Fibroblast of the aortic adventitia (primary cell): Measurements from ENCODE around the gene RNF166. TPM values are rescaled to one million over a fixed set of nuclear protein-coding genes. Genes with fewer than 3 reads are reported as not detected.

Experiments used
- DNase-seq: peaks from one replicate; pipeline ENCODE4 v3.0.0-alpha.2; 2010; ENCODE audit warnings: low read depth
- H3K4me3 ChIP-seq: 2 replicates; pipeline ENCODE4 v1.5.1; 2011; ENCODE audit warnings: low read depth, mild to moderate bottlenecking, control low read depth, low read length, moderate library complexity
- CTCF ChIP-seq: IDR thresholded peaks from 2 replicates; pipeline ENCODE4 v1.5.1; 2011; ENCODE audit warnings: mild to moderate bottlenecking, low read length, control low read depth, inconsistent platforms; ENCODE audit not compliant: insufficient read depth
- total RNA-seq: library from RNA; depleted of rRNA; stranded (reverse); fragments of >200 nt; gene quantifications from 2 replicates; pipeline ENCODE4 v1.2.3, GENCODE V29; 2012; ENCODE audit warnings: low replicate concordance

RNF166 gene
- total RNA-seq, 1 donor: 10.2 TPM

GRCh38 chr16:88656291-88656980, 49.8 kb downstream of the RNF166 start:
- no peak overlapping the region for H3K4me3 ChIP-seq
- no peak for TF ChIP-seq CTCF
- no peak for DNase-seq

- no peak overlapping the region for H3K4me3 ChIP-seq
- DNase-seq: no peak
- TF ChIP-seq CTCF: no peak
Observed at GRCh38 chr16:88655733-88656281, 50.4 kb downstream of the RNF166 start.

- no peak for TF ChIP-seq CTCF
- DNase-seq: no peak
- H3K4me3 ChIP-seq: no peak overlapping the region
Observed at GRCh38 chr16:88655053-88655732, 51.0 kb downstream of the RNF166 start.

GRCh38 chr16:88654363-88655052, 51.7 kb downstream of the RNF166 start:
- no peak for DNase-seq
- no peak for TF ChIP-seq CTCF
- H3K4me3 ChIP-seq: no peak overlapping the region

GRCh38 chr16:88653596-88654362, 52.4 kb downstream of the RNF166 start:
- no peak for TF ChIP-seq CTCF
- H3K4me3 ChIP-seq: no peak overlapping the region
- no peak for DNase-seq

GRCh38 chr16:88653101-88653500, 53.1 kb downstream of the RNF166 start:
- no peak for TF ChIP-seq CTCF
- DNase-seq: no peak
- no peak overlapping the region for H3K4me3 ChIP-seq
